HEK293 (cell line): ENCODE results near the gene CREB5.

ENCODE experiments used
- CTCF ChIA-PET: fragments of 350-600 bp; formaldehyde crosslinking; extraction: SDS; loops from one replicate; lab custom pipeline; 2021; ENCODE audit warnings: antibody characterized with exemption; lab: Yijun Ruan, JAX
- POLR2A ChIA-PET: fragments of 300-600 bp; formaldehyde crosslinking; extraction: SDS; loops from one replicate; lab custom pipeline; 2020; ENCODE audit warnings: antibody characterized with exemption, inconsistent platforms; lab: Yijun Ruan, JAX
- H3K27ac ChIP-seq: fragments of 200-500 bp; sonication (Bioruptor generic); 2 replicates; pipeline ENCODE4 v1.5.1; 2014; ENCODE audit warnings: low read depth, low read length, control low read depth, inconsistent platforms; ENCODE audit errors: extremely low read depth
- H3K36me3 ChIP-seq, 2 experiments: fragments of 200-500 bp in 1 of 2; sonication (Bioruptor generic) in 1 of 2; 1 replicate in 1 of 2; 2 replicates in 1 of 2; pipeline ENCODE4 v1.5.1; 2014 to 2017; ENCODE audit warnings: inconsistent platforms in 2 of 2, low read length in 2 of 2; ENCODE audit not compliant: control insufficient read depth in 2 of 2, insufficient read depth in 1 of 2
- H3K4me1 ChIP-seq: fragments of 200-500 bp; sonication (Bioruptor generic); 2 replicates; pipeline ENCODE4 v1.5.1; 2014; ENCODE audit warnings: mild to moderate bottlenecking, low read length, inconsistent platforms; ENCODE audit not compliant: control insufficient read depth, insufficient read depth
- H3K4me3 ChIP-seq: 2 replicates; pipeline ENCODE4 v1.5.1; 2011; ENCODE audit warnings: low read depth, mild to moderate bottlenecking, control low read depth, low read length, moderate library complexity
- H3K9me3 ChIP-seq: fragments of 200-500 bp; sonication (Bioruptor generic); 2 replicates; pipeline ENCODE4 v1.5.1; 2014; ENCODE audit warnings: low read depth, low read length, inconsistent platforms; ENCODE audit not compliant: control insufficient read depth, insufficient read depth
- GLI4 ChIP-seq: fragments of 450-650 bp; formaldehyde crosslinking; IDR thresholded peaks from 2 replicates; pipeline ENCODE4 v1.5.1; 2016; ENCODE audit warnings: missing biosample characterization, missing genetic modification characterization
- SCRT2 ChIP-seq: fragments of 450-650 bp; formaldehyde crosslinking; IDR thresholded peaks from 2 replicates; pipeline ENCODE4 v1.5.1; 2016; ENCODE audit warnings: missing biosample characterization, missing genetic modification characterization
- ZBTB48 ChIP-seq: fragments of 450-650 bp; formaldehyde crosslinking; IDR thresholded peaks from 2 replicates; pipeline ENCODE4 v1.5.1; 2016; ENCODE audit warnings: missing biosample characterization, missing genetic modification characterization
- ZNF157 ChIP-seq: fragments of 450-650 bp; formaldehyde crosslinking; IDR thresholded peaks from 2 replicates; pipeline ENCODE4 v1.5.1; 2016; ENCODE audit warnings: missing biosample characterization, missing genetic modification characterization
- ZNF184 ChIP-seq: fragments of 450-650 bp; IDR thresholded peaks from 2 replicates; pipeline ENCODE4 v1.5.1; 2018; ENCODE audit warnings: missing biosample characterization, mild to moderate bottlenecking, missing genetic modification characterization
- ZNF280C ChIP-seq: fragments of 450-650 bp; formaldehyde crosslinking; IDR thresholded peaks from 2 replicates; pipeline ENCODE4 v1.5.1; 2016; ENCODE audit warnings: missing biosample characterization, missing genetic modification characterization
- ZNF292 ChIP-seq: fragments of 450-650 bp; formaldehyde crosslinking; IDR thresholded peaks from 2 replicates; pipeline ENCODE4 v1.5.1; 2016; ENCODE audit warnings: low read depth, missing biosample characterization, missing genetic modification characterization, borderline replicate concordance
- ZNF366 ChIP-seq: fragments of 450-650 bp; formaldehyde crosslinking; conservative IDR thresholded peaks from 2 replicates; pipeline ENCODE4 v1.5.1; 2016; ENCODE audit warnings: missing biosample characterization, missing genetic modification characterization
- ZNF37A ChIP-seq: fragments of 450-650 bp; IDR thresholded peaks from 2 replicates; pipeline ENCODE4 v1.5.1; 2018; ENCODE audit warnings: missing biosample characterization, missing genetic modification characterization
- ZNF510 ChIP-seq: fragments of 450-650 bp; formaldehyde crosslinking; IDR thresholded peaks from 2 replicates; pipeline ENCODE4 v1.5.1; 2018; ENCODE audit warnings: mild to moderate bottlenecking, missing genetic modification characterization, missing biosample characterization; ENCODE audit not compliant: insufficient replicate concordance
- ZNF549 ChIP-seq: fragments of 450-650 bp; IDR thresholded peaks from 2 replicates; pipeline ENCODE4 v1.5.1; 2018; ENCODE audit warnings: missing biosample characterization, missing genetic modification characterization, mild to moderate bottlenecking, inconsistent platforms, moderate library complexity
- ZNF561 ChIP-seq: fragments of 450-650 bp; IDR thresholded peaks from 2 replicates; pipeline ENCODE4 v1.5.1; 2018; ENCODE audit warnings: missing biosample characterization, missing genetic modification characterization, borderline replicate concordance
- ZNF571 ChIP-seq: fragments of 450-650 bp; formaldehyde crosslinking; IDR thresholded peaks from 2 replicates; pipeline ENCODE4 v1.5.0; 2017; ENCODE audit warnings: missing biosample characterization, missing genetic modification characterization
- ZNF654 ChIP-seq: fragments of 450-650 bp; formaldehyde crosslinking; IDR thresholded peaks from 2 replicates; pipeline ENCODE4 v1.5.1; 2016; ENCODE audit warnings: low read depth, missing biosample characterization, missing genetic modification characterization
- ZNF792 ChIP-seq: fragments of 450-650 bp; formaldehyde crosslinking; IDR thresholded peaks from 2 replicates; pipeline ENCODE4 v1.5.1; 2016; ENCODE audit warnings: missing biosample characterization, missing genetic modification characterization
- TF ChIP-seq, protein P1 (sequence below): fragments of 450-650 bp; formaldehyde crosslinking; IDR thresholded peaks from 2 replicates; pipeline ENCODE4 v1.5.1; 2017; ENCODE audit warnings: missing biosample characterization, missing genetic modification characterization
- TF ChIP-seq, protein P2 (sequence below): fragments of 450-650 bp; formaldehyde crosslinking; IDR thresholded peaks from 2 replicates; pipeline ENCODE4 v1.5.1; 2016; ENCODE audit warnings: missing biosample characterization, missing genetic modification characterization, low read depth
- TF ChIP-seq, protein P3 (sequence below): fragments of 450-650 bp; formaldehyde crosslinking; IDR thresholded peaks from 2 replicates; pipeline ENCODE4 v1.5.1; 2016; ENCODE audit warnings: missing biosample characterization, missing genetic modification characterization

Gene CREB5

DNA sequence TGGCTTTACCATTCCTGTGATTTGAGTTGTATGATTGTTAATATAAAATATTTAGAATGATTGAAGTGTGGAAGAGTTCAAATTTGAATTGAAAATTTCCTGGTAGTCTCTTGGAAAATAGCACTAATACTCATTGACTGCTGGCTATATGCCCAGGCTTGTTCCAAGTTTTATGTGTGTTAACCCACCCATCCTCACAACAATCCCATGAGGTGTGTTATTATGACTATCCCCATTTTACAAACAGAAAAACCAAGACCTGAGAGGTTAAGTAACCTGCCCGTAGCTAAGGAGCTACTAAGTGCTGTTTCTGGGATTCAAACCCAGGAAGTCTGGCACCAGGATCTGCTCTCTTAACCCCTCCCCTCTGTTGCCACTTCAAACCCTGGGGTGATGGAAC is 213.9 kb downstream of the CREB5 start:
- POLR2A ChIA-PET, result no interaction called here
- no peak overlapping the region for H3K4me3 ChIP-seq
- CTCF ChIA-PET, result interaction anchor here (0.6 to 2.1 kb wide), 16 partner anchors 8 to 367 kb away, joined by 3 to 13 read pairs (median 3); no protein-coding TSS in a partner anchor
- TF ChIP-seq ZNF549 (tag by site-specific recombination) (no peak), ZNF571 (tag by site-specific recombination) (no peak), ZNF366 (no peak), ZNF157 (tag by site-specific recombination) (no peak), ZNF792 (no peak), ZNF37A (tag by site-specific recombination) (no peak), ZBTB48 (tag by site-specific recombination) (no peak), GLI4 (no peak), ZNF292 (tag by site-specific recombination) (no peak)
- TF ChIP-seq, protein P1, sequence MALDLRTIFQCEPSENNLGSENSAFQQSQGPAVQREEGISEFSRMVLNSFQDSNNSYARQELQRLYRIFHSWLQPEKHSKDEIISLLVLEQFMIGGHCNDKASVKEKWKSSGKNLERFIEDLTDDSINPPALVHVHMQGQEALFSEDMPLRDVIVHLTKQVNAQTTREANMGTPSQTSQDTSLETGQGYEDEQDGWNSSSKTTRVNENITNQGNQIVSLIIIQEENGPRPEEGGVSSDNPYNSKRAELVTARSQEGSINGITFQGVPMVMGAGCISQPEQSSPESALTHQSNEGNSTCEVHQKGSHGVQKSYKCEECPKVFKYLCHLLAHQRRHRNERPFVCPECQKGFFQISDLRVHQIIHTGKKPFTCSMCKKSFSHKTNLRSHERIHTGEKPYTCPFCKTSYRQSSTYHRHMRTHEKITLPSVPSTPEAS (tag by site-specific recombination), result no peak
- TF ChIP-seq, protein P2, sequence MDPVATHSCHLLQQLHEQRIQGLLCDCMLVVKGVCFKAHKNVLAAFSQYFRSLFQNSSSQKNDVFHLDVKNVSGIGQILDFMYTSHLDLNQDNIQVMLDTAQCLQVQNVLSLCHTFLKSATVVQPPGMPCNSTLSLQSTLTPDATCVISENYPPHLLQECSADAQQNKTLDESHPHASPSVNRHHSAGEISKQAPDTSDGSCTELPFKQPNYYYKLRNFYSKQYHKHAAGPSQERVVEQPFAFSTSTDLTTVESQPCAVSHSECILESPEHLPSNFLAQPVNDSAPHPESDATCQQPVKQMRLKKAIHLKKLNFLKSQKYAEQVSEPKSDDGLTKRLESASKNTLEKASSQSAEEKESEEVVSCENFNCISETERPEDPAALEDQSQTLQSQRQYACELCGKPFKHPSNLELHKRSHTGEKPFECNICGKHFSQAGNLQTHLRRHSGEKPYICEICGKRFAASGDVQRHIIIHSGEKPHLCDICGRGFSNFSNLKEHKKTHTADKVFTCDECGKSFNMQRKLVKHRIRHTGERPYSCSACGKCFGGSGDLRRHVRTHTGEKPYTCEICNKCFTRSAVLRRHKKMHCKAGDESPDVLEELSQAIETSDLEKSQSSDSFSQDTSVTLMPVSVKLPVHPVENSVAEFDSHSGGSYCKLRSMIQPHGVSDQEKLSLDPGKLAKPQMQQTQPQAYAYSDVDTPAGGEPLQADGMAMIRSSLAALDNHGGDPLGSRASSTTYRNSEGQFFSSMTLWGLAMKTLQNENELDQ (tag by site-specific recombination), result no peak
- no peak overlapping the region for H3K27ac ChIP-seq
- H3K36me3 ChIP-seq, result no peaks in the 10 kb centered on the region
- H3K4me1 ChIP-seq, result peaks cover 19% of the 10 kb centered on the region
- no peaks in the 10 kb centered on the region for H3K9me3 ChIP-seq

DNA sequence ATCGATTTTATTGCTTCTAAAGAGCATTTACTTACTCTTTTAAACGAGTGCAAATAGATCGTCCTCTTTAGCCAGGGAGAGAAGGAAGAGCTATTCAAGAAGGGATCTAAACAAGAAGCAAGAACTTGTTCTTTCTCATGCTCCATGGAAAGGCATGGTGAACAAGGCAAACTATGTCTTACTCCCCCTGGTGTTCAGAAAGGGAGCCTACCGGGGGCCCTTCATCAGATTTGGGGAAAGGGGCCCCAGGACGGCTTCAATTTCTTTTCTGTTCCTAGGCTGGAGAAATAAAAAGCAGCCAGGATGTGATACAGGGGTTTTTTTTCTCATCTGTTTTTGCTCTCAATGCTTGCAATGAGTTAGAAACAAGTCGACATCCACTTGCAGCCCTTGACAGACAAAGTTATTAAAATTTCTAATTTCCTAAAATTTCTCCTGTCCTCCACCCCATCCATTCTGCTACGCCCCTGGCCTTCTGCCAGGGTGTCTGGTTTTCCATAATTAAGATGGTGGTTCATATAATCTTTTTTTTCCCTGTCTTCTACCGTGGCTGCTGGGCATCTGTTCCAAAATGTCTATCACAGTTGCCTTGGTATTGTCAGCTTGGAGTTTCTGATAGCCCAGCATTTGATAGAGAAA is 214.4 kb downstream of the CREB5 start:
- no peak overlapping the region for H3K27ac ChIP-seq
- TF ChIP-seq ZNF561 (tag by site-specific recombination) (no peak), ZNF184 (no peak), ZNF510 (tag by site-specific recombination) (no peak), ZNF654 (tag by site-specific recombination) (0 out of 2 replicates have a peak, but pooled peaks have one; percentile 12)
- TF ChIP-seq, protein P3, sequence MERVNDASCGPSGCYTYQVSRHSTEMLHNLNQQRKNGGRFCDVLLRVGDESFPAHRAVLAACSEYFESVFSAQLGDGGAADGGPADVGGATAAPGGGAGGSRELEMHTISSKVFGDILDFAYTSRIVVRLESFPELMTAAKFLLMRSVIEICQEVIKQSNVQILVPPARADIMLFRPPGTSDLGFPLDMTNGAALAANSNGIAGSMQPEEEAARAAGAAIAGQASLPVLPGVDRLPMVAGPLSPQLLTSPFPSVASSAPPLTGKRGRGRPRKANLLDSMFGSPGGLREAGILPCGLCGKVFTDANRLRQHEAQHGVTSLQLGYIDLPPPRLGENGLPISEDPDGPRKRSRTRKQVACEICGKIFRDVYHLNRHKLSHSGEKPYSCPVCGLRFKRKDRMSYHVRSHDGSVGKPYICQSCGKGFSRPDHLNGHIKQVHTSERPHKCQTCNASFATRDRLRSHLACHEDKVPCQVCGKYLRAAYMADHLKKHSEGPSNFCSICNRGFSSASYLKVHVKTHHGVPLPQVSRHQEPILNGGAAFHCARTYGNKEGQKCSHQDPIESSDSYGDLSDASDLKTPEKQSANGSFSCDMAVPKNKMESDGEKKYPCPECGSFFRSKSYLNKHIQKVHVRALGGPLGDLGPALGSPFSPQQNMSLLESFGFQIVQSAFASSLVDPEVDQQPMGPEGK (tag by site-specific recombination), result no peak
- TF ChIP-seq, all 188 proteins: peak for 1
- Histone ChIP-seq H3K9me3 (no peaks in the 10 kb centered on the region), H3K36me3 (no peaks in the 10 kb centered on the region), H3K4me3 (no peak overlapping the region), H3K4me1 (peaks cover 14% of the 10 kb centered on the region)
- ChIA-PET CTCF (interaction anchor here (0.6 to 2.1 kb wide), 23 partner anchors 8 to 575 kb away, joined by 3 to 13 read pairs (median 3); no protein-coding TSS in a partner anchor), POLR2A (no interaction called here)

GRCh38 chr7:28627263-28627653 is 214.9 kb downstream of the CREB5 start:
- H3K36me3 ChIP-seq, result no peaks in the 10 kb centered on the region
- ChIA-PET CTCF (interaction anchor here (0.7 to 2.1 kb wide), 13 partner anchors 9 to 667 kb away, joined by 3 to 13 read pairs (median 3); no protein-coding TSS in a partner anchor), POLR2A (no interaction called here)
- no peaks in the 10 kb centered on the region for H3K9me3 ChIP-seq
- no peak overlapping the region for H3K27ac ChIP-seq
- peaks cover 11% of the 10 kb centered on the region; the same call in 1 of the 2 replicates for H3K4me1 ChIP-seq
- no peak overlapping the region for H3K4me3 ChIP-seq
- TF ChIP-seq SCRT2 (tag by site-specific recombination) (peak; percentile 58; the same call in 1 of the 2 replicates), ZNF280C (tag by site-specific recombination) (no peak)
